ENCODE results near the gene SPTY2D1.
A peak's percentile ranks its signal among the peaks of the same experiment; 100 is the strongest.

Gene SPTY2D1

GRCh38 chr11:18590571-18590970 is 43.6 kb downstream of the SPTY2D1 start:
- no peak for TF ChIP-seq CTCF (conservative IDR thresholded peaks at IDR 0.05)
- TF ChIP-seq ZFX (IDR thresholded peaks at IDR 0.05), result no peak
- H3K27ac ChIP-seq, result no peak overlapping the region

GRCh38 chr11:18588297-18589252 is 45.6 kb downstream of the SPTY2D1 start, which contains the start of gene UEVLD:
Gene UEVLD (minus strand): TSS chr11:18588734. CDS start chr11:18588654, 80 bp downstream.
- TF ChIP-seq CTCF (conservative IDR thresholded peaks at IDR 0.05) (no peak), ZFX (IDR thresholded peaks at IDR 0.05) (peak; percentile 77)
- H3K27ac ChIP-seq, result peak within 1 kb of the TSS; percentile 70

GRCh38 chr11:18581825-18582224 is 52.3 kb downstream of the SPTY2D1 start:
- TF ChIP-seq CTCF (conservative IDR thresholded peaks at IDR 0.05) (no peak), ZFX (IDR thresholded peaks at IDR 0.05) (no peak)

GRCh38 chr11:18580113-18580766 is 53.9 kb downstream of the SPTY2D1 start:
- no peak for TF ChIP-seq CTCF (conservative IDR thresholded peaks at IDR 0.05)
- no peak for TF ChIP-seq ZFX (IDR thresholded peaks at IDR 0.05)
- H3K27ac ChIP-seq, result no peak overlapping the region

More at GRCh38 chr11:18581825-18582224, 52.3 kb downstream of the SPTY2D1 start:
- no peak overlapping the region for H3K27ac ChIP-seq

- H3K27ac ChIP-seq, result peak overlapping the region; percentile 31; the same call in 1 of the 2 replicates
- TF ChIP-seq CTCF (conservative IDR thresholded peaks at IDR 0.05) (no peak), ZFX (IDR thresholded peaks at IDR 0.05) (no peak)
These were observed 55.1 kb downstream of the SPTY2D1 start for GRCh38 chr11:18578975-18579598.

- H3K27ac ChIP-seq, result no peak overlapping the region
- TF ChIP-seq CTCF (conservative IDR thresholded peaks at IDR 0.05) (no peak), ZFX (IDR thresholded peaks at IDR 0.05) (no peak)
These were observed 58.8 kb downstream of the SPTY2D1 start for GRCh38 chr11:18575361-18575760.

Measured in C4-2B (cell line).